ENCODE data around the gene CLDN18.

CLDN18 gene

GRCh38 chr3:138062626-138063025, 52.7 kb downstream of the CLDN18 start:
- DNase-seq (ENCODE audit: low read depth, low spot score), result no peak

GRCh38 chr3:138063416-138063815, 53.5 kb downstream of the CLDN18 start:
- DNase-seq (ENCODE audit: low read depth, low spot score), result no peak

GRCh38 chr3:138065949-138066348, 56.0 kb downstream of the CLDN18 start:
- no peak for DNase-seq (ENCODE audit: low read depth, low spot score)

GRCh38 chr3:138066383-138066782, 56.4 kb downstream of the CLDN18 start:
- no peak for DNase-seq (ENCODE audit: low read depth, low spot score)

GRCh38 chr3:138066972-138067371, 57.0 kb downstream of the CLDN18 start:
- DNase-seq (ENCODE audit: low read depth, low spot score), result no peak

- no peak for DNase-seq (ENCODE audit: low read depth, low spot score)
These were observed 58.1 kb downstream of the CLDN18 start for GRCh38 chr3:138068046-138068445.

- DNase-seq (ENCODE audit: low read depth, low spot score), result peak; percentile 51
These were observed 58.7 kb downstream of the CLDN18 start for GRCh38 chr3:138068579-138069174.

- DNase-seq (ENCODE audit: low read depth, low spot score), result no peak
These were observed 60.0 kb downstream of the CLDN18 start for GRCh38 chr3:138070006-138070405.

- DNase-seq (ENCODE audit: low read depth, low spot score), result no peak
These were observed 62.8 kb downstream of the CLDN18 start for GRCh38 chr3:138072796-138073195.

GRCh38 chr3:138078096-138078495, 68.1 kb downstream of the CLDN18 start:
- DNase-seq (ENCODE audit: low read depth, low spot score), result no peak

- DNase-seq (ENCODE audit: low read depth, low spot score), result no peak
These were observed 69.0 kb downstream of the CLDN18 start for GRCh38 chr3:138078901-138079344.

GRCh38 chr3:138079901-138080300, 69.9 kb downstream of the CLDN18 start:
- no peak for DNase-seq (ENCODE audit: low read depth, low spot score)

GRCh38 chr3:138081371-138082084, 71.6 kb downstream of the CLDN18 start:
- no peak for DNase-seq (ENCODE audit: low read depth, low spot score)

GRCh38 chr3:138082085-138082991, 72.4 kb downstream of the CLDN18 start:
- DNase-seq (ENCODE audit: low read depth, low spot score), result no peak

- DNase-seq (ENCODE audit: low read depth, low spot score), result no peak
These were observed 73.0 kb downstream of the CLDN18 start for GRCh38 chr3:138082992-138083386.
